ENCODE measurements around the gene RRAGD.

The RRAGD gene

GRCh38 chr6:89375427-89376267 is 36.4 kb downstream of the RRAGD start:
- TF ChIP-seq CTCF (IDR thresholded peaks at IDR 0.05; ENCODE audit: extremely low read depth, missing control alignments), result peak; percentile 40
- DNase-seq (ENCODE audit: low spot score), result peak; percentile 34

GRCh38 chr6:89372506-89372901 is 39.6 kb downstream of the RRAGD start:
- DNase-seq (ENCODE audit: low spot score), result peak; percentile 25
- TF ChIP-seq CTCF (IDR thresholded peaks at IDR 0.05; ENCODE audit: extremely low read depth, missing control alignments), result no peak

- peak; percentile 92 for TF ChIP-seq CTCF (IDR thresholded peaks at IDR 0.05; ENCODE audit: extremely low read depth, missing control alignments)
- peak; percentile 73 for DNase-seq (ENCODE audit: low spot score)
Measured at GRCh38 chr6:89371849-89372505, 40.1 kb downstream of the RRAGD start.

- peak; percentile 18 for TF ChIP-seq CTCF (IDR thresholded peaks at IDR 0.05; ENCODE audit: extremely low read depth, missing control alignments)
- no peak for DNase-seq (ENCODE audit: low spot score)
Measured at GRCh38 chr6:89368999-89369398, 43.1 kb downstream of the RRAGD start.

GRCh38 chr6:89368107-89368506 is 44.0 kb downstream of the RRAGD start:
- DNase-seq (ENCODE audit: low spot score), result peak; percentile 44

GRCh38 chr6:89364586-89364985 is 47.5 kb downstream of the RRAGD start:
- DNase-seq (ENCODE audit: low spot score), result no peak
- no peak for TF ChIP-seq CTCF (IDR thresholded peaks at IDR 0.05; ENCODE audit: extremely low read depth, missing control alignments)

More at GRCh38 chr6:89368107-89368506, 44.0 kb downstream of the RRAGD start:
- peak; percentile 77 for TF ChIP-seq CTCF (IDR thresholded peaks at IDR 0.05; ENCODE audit: extremely low read depth, missing control alignments)

- no peak for DNase-seq (ENCODE audit: low spot score)
- TF ChIP-seq CTCF (IDR thresholded peaks at IDR 0.05; ENCODE audit: extremely low read depth, missing control alignments), result no peak
Measured at GRCh38 chr6:89361171-89361570, 50.9 kb downstream of the RRAGD start.
